Activated CD4-positive, alpha-beta T cell treated with anti-CD3 and anti-CD28 coated beads, Interleukin-2, Interleukin-6, amounts not matched to agents 100 ng/mL and 50 ng/mL, durations not matched to agents 16 hours and 8 hours (primary cell): ENCODE data around the gene ASIP.
"Not testable (repeated sequence)": the region's sequence is repeated elsewhere in the genome, so short reads cannot be mapped to it uniquely, and the experiment has no call there.

Experiments used
- DNase-seq: peaks from one replicate; pipeline ENCODE4 v3.0.0-alpha.2; 2020

ASIP gene

DNA sequence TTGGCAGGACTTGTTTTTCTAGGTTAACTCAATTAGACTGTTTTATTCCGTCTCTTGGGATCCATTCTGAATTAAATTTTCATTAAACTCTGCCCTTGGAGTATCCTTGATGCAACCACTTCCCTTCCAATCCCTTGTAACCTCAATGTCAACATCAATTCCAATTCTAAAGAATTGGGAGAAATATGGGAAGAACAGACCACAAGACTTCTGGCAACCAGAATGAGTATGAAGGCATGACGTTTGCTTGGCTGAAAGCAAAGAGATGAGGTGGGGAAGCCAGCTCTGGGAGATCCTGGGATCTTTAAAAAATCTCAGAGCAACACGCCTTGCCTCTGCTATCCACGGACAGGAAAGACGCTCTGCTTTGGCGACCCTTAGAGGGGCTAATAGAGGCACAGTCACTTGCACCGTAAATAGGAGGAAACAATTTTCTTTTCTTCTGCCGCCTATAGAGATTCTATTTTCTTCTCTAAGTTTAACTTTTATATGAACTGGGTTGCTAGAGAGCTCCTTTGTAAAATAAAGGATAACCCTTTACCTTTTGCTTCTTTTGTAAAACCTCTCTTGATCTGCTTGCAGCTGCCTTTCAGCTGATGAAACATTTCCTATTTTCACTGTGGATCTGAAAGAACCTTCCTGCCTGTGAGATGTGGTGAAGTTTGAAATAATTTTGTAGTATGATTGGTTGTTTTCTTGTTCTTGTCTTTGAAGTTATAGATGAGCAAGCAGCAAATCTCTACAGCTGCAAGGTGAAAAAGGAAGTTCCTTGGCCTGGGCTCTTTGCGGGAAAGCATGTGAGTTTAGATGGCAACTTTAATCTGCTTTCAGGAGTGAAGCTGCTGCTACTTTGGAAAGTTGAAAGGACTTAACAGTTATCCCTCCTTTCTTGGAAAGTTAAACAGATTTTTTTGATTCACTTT lies at the start of gene ASIP:
Gene ASIP (plus strand): TSS at position 731 of the 923 bp plus-strand sequence. CDS start 18,952 bp downstream, outside the sequence.
- no peak for DNase-seq

GRCh38 chr20:34193051-34193450 lies 48.2 kb upstream of the ASIP start:
- no peak for DNase-seq

GRCh38 chr20:34199183-34199582 lies 42.0 kb upstream of the ASIP start:
- no peak for DNase-seq

GRCh38 chr20:34200023-34200422 lies 41.2 kb upstream of the ASIP start:
- no peak for DNase-seq

DNA sequence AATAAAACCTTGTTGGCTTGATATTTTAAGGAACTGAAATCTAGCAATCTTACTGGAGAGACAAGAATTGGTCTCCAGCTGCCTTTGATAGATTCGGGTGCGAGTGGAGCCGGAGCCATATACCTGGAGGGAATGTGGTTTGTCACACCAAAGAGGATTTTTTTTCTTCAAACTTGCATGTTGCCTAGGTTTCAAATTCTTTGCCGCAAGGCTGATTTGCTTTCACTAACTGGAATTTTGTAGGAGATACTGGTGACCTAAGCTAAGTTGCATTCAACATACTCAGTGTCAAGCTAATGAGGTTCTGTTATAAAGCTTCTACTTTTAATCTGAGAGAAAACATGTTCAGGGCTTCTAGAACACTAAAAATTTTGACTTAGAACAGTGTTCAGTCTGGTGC lies 39.7 kb upstream of the ASIP start:
- DNase-seq, result no peak

- DNase-seq, result not testable (repeated sequence)
These were observed 35.9 kb upstream of the ASIP start for GRCh38 chr20:34205172-34205880.

DNA sequence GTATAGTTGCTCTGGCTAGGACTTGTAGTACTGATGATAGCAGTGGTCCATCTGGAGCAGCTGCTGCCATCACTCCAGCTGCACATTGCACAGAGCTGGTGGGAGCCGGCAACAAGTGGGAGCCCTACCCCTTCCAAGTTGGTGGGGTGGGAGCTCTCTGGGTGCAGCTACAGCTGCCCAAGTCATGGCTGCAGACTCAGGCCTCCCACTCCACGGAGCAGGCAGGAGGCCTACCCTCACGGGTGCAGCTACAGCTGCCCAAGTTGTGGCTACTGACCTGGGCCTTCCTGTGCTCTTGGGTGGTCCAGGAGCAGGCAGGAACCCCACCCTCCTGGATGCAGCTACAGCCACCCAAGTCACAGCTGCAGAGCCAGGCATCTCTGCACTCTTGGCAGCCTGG lies 32.1 kb upstream of the ASIP start:
- no peak for DNase-seq

- DNase-seq, result no peak
These were observed 31.0 kb upstream of the ASIP start for GRCh38 chr20:34210271-34210670.

DNA sequence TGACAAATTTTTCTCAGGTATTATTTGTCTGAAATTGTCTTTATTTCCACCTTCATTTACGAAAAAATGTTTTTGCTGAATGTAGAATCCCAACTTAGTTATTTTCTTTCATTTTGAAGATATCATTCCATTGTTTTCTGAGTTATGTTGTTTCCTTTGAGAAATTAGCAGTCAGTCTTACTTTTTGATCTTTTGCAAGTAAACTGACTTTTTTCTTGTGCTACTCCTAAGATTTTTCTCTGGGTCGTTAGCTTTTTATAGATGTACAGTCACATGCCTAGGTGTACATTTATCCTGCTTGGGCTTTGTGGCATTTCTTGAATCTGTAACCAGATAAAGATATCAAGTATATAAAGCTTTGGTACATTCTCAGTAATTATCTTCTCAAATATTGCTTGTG lies 29.6 kb upstream of the ASIP start:
- DNase-seq, result no peak

- DNase-seq, result peak; percentile 12
These were observed 28.0 kb upstream of the ASIP start for GRCh38 chr20:34213213-34213612.

DNA sequence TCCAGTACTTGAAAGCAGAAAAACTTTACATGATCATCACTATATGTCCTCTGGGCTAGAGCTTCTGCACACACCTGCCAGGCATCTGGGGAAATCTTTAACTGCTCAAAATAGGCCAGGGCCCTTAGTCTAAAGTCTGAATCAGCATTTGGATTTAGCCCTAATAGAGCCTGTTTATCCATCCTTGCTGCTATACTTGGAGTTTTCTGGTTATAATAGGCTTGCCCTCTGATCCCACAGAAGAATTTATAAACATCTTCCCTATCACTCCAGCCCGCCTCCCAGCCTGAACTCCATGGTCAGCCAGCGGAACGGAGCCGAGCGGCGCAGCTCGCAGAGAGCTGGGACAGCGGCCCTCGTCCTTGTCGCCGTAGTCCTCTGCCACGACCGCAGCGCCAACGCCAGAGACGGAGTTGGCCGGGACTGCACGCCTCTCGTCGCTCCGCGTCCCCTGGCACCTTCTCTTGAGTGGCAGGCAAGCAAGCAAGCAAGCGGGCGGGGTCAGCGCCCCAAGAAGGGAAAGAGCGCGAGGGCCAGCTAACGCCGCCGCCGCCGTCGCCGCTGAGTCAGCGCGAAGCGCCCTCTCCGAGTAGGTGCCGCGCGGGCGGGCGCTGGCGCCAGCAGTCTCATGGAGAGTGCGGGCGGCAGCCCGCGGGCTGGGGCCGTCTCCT lies 25.4 kb upstream of the ASIP start:
- peak; percentile 57 for DNase-seq

GRCh38 chr20:34216382-34216742 lies 24.9 kb upstream of the ASIP start:
- no peak for DNase-seq

DNA sequence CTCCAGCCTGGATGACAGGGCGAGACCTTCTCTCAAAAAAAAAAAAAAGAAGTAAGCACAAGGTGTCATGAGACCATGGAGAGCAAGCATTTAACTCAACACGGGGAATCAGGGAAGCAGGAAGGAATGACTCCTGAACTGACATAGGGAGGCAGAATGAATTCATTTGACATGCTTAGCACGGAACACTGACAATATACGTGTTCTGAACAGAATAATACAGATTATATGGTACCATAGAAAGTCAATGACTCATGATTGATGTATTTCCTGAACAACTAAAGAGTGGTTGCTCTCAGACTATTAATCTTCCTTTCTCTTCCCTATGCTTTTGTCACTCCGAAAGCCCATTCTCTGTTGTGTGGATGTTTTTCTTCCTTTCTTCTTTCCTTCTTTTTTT lies 20.7 kb upstream of the ASIP start:
- no peak for DNase-seq

DNA sequence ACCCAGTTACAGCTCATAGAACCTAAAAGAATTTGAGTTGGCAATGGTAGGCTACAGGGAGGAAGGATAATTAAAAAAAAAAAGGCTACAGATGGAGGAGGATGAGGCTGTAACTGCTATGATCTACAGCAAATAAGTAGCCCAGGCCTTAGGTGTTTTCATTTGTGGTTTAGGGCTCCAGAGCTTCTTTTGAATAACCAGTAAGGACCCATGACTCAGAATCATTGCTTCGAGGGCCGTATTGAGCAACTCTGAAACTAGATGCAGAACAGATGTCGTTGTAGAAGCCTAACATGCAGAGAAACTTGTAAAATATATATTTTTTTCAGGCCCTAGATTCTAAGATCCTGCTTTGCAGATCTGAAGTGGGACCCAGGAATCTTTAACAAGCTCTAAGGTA lies 19.0 kb upstream of the ASIP start:
- peak; percentile 75 for DNase-seq

- DNase-seq, result not testable (repeated sequence)
These were observed 17.0 kb upstream of the ASIP start for GRCh38 chr20:34224251-34224650.

GRCh38 chr20:34231634-34232033 lies 9.6 kb upstream of the ASIP start:
- DNase-seq, result no peak

- no peak for DNase-seq
These were observed 8.6 kb upstream of the ASIP start for GRCh38 chr20:34232494-34233087.

GRCh38 chr20:34233687-34234086 lies 7.5 kb upstream of the ASIP start:
- no peak for DNase-seq

DNA sequence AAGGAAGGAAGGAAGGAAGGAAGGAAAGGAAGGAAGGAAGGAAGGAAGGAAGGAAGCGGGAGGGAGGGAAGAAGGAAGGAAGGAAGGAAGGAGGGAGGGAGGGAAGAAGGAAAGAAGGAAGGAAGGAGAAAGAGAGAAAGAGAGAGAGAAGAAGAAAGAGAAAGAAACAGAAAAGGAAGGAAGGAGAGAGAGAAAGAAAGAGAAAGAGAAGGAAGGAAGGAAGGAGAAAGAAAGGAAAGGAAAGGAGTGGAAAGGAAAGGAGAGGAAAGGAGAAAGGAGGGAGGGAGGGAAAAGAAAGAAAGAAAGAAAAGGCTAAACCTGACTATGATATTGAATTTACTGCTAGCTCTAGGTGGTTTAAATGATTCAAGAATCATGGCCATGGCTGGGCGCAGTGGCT lies 5.3 kb upstream of the ASIP start:
- DNase-seq, result no peak

GRCh38 chr20:34237942-34238341 lies 3.3 kb upstream of the ASIP start:
- no peak for DNase-seq

DNA sequence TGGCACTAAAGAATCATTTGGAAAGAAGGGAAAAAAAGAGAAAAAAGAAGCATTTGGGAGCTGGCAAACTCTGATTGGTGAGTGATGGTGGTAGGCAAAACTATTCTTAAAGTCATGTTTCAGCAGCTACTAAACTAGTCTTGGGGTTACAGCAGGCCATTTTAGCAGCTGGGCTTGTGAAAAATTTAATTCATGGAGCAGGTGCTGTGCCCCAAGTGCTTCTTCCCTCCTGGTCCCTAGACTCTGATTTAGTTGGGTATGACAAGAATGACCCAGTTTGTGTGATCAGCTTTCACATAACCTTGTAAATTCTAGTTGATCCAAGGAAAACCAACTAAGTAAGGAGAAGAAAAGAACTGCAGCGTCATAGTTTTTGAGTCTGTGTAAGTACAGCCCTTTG lies 1.1 kb upstream of the ASIP start:
- DNase-seq, result no peak

DNA sequence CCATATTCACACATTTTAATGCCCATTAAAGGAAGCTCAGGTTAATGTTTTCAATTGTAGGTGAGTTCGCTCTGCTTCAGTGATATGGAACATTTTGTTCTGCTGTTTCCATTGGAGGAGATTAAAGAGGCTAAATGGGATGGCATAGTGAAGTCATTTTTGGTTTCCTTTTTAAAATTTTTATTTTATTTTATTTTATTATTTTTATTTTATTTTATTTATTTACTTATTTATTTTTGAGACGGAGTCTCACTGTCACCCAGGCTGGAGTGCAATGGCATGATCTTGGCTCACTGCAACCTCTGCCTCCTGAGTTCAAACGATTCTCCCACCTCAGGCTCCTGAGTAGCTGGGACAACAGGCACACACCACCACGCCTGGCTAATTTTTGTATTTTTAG lies 792 bp downstream of the ASIP start:
- DNase-seq, result not testable (repeated sequence)

- DNase-seq, result no peak
These were observed 1.7 kb downstream of the ASIP start for GRCh38 chr20:34242879-34243278.
